Subcutaneous abdominal adipose tissue (tissue), 5 donors: ENCODE measurements around the gene DUSP2.
"Not testable (repeated sequence)": the region's sequence is repeated elsewhere in the genome, so short reads cannot be mapped to it uniquely, and the experiment has no call there.

Experiments
- H3K27ac ChIP-seq: one replicate; pipeline ENCODE4 v1.7.0; 2013; ENCODE audit warnings: low read depth, mild to moderate bottlenecking, inconsistent platforms, low read length, moderate library complexity
- H3K27me3 ChIP-seq, 5 donors: one replicate each; pipeline ENCODE4 v1.7.0; 2013; ENCODE audit warnings: low read length in 5 of 5, inconsistent platforms in 1 of 5; ENCODE audit not compliant: control insufficient read depth in 5 of 5, insufficient read depth in 4 of 5
- H3K36me3 ChIP-seq, 5 donors: one replicate each; pipeline ENCODE4 v1.7.0; 2013; ENCODE audit warnings: low read length in 5 of 5; ENCODE audit not compliant: control insufficient read depth in 5 of 5, insufficient read depth in 5 of 5
- H3K4me1 ChIP-seq, 5 donors: one replicate each; pipeline ENCODE4 v1.7.0; 2013; ENCODE audit warnings: low read length in 5 of 5, mild to moderate bottlenecking in 3 of 5, moderate library complexity in 1 of 5; ENCODE audit not compliant: control insufficient read depth in 5 of 5, insufficient read depth in 5 of 5
- H3K4me3 ChIP-seq, 5 donors: one replicate each; pipeline ENCODE4 v1.7.0; 2013; ENCODE audit warnings: low read length in 5 of 5, low read depth in 1 of 5
- H3K9ac ChIP-seq, 5 donors: one replicate each; pipeline ENCODE4 v1.7.0; 2013; ENCODE audit warnings: low read length in 5 of 5, mild to moderate bottlenecking in 4 of 5, moderate library complexity in 3 of 5
- H3K9me3 ChIP-seq, 5 donors: one replicate each; pipeline ENCODE4 v1.7.0; 2013; ENCODE audit warnings: low read length in 5 of 5; ENCODE audit not compliant: control insufficient read depth in 5 of 5
- donor health status: healthy.
- donor health status: healthy.
- donor health status: healthy.
- donor health status: healthy.
- donor health status: healthy.

Gene DUSP2

DNA sequence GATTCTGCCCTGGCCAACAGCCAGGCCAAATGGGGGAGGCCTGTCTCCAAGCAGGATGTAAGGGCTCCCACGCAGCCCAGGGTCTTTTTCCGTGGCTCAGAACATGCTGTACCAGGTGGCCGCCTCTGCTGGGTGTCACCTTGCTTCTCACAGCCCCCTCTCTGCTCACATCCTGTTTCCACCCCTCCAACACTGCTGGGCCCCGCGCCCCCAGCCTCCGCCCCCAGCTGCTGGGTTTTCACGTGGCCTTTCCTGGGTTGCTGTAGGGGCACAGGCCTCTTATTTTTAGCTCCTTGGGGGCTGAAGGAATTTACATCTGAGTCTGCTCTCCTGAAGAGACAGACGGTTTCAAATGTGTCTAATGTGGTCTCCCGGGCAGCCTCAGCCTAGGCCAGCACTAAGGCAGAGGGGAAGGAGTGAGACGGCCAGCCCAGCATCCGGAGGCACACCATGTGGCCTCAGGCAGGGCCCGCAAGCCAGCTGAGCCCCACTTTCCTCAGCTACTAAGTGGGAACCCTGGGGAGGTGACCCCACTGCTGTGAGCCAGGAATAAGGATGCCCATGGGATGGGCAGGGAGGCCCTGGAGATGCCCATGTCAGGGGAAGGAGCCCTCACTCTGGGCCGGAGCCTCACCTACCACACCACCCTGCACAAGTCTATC, 18.7 kb upstream of the DUSP2 start:
- H3K9ac ChIP-seq, result peak overlapping the region in 1 of 5 donors; percentile 23
- peaks cover 0 to 6% (median 2%) of the 10 kb centered on the region in 5 donors for H3K27me3 ChIP-seq
- H3K4me1 ChIP-seq, result no peaks in the 10 kb centered on the region
- H3K36me3 ChIP-seq, result no peaks in the 10 kb centered on the region
- no peak overlapping the region for H3K4me3 ChIP-seq
- no peak overlapping the region for H3K27ac ChIP-seq
- H3K9me3 ChIP-seq, result peaks cover 0 to 2% (median 0%) of the 10 kb centered on the region in 5 donors

DNA sequence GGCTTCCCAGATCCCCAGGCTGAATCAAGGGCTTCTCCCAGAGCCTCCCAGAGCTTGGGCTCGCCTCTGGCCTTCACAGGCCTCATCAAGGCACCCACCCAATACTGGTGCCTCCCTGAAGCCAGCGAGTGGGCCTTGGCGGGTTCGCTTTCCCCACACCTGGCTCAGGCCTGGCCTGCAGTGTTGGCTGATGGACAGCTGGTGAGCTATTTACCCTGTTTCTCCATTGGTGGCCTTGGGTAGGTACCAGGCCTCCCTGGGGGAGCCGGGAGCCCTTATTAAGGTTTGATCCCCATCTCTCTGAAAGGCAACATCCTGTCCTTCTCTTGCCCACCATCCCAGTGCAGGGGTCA, 18.2 kb upstream of the DUSP2 start:
- no peaks in the 10 kb centered on the region for H3K36me3 ChIP-seq
- peaks cover 0 to 6% (median 2%) of the 10 kb centered on the region in 5 donors for H3K27me3 ChIP-seq
- H3K9me3 ChIP-seq, result peaks cover 0 to 2% (median 0%) of the 10 kb centered on the region in 5 donors
- no peak overlapping the region for H3K27ac ChIP-seq
- no peak overlapping the region for H3K4me3 ChIP-seq
- H3K4me1 ChIP-seq, result no peaks in the 10 kb centered on the region
- peak overlapping the region in 1 of 5 donors; percentile 23 for H3K9ac ChIP-seq

- Histone ChIP-seq H3K9me3 (peaks cover 0 to 2% (median 0%) of the 10 kb centered on the region in 5 donors), H3K27ac (no peak overlapping the region), H3K4me3 (no peak overlapping the region)
These were observed 16.7 kb upstream of the DUSP2 start for GRCh38 chr2:96161898-96162297.

DNA sequence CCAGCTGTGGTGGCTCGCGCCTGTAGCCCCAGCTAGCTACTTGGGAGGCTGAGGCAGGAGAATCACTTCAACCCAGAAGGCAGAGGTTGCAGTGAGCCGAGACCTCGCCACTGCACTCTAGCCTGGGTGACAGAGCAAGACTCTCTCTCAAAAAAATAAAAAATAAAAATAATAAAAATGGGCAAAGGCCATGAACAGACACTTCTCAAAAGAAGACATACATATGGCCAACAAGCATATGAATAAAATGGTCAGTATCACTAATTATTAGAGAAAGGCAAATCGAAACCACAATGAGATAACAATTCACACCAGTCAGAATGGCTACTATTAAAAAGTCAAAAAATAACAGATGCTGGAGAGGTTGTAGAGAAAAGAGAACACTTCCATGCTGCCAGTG, 15.1 kb upstream of the DUSP2 start:
- not testable (repeated sequence) for H3K9me3 ChIP-seq, H3K36me3 ChIP-seq, H3K4me1 ChIP-seq, H3K27ac ChIP-seq, H3K9ac ChIP-seq, H3K4me3 ChIP-seq
- peaks cover 0 to 11% (median 9%) of the 10 kb centered on the region in 5 donors for H3K27me3 ChIP-seq

More at GRCh38 chr2:96161898-96162297, 16.7 kb upstream of the DUSP2 start:
- Histone ChIP-seq H3K36me3 (no peaks in the 10 kb centered on the region), H3K4me1 (peaks cover 0 to 6% (median 0%) of the 10 kb centered on the region in 5 donors), H3K27me3 (peaks cover 0 to 10% (median 8%) of the 10 kb centered on the region in 5 donors), H3K9ac (no peak overlapping the region)

DNA sequence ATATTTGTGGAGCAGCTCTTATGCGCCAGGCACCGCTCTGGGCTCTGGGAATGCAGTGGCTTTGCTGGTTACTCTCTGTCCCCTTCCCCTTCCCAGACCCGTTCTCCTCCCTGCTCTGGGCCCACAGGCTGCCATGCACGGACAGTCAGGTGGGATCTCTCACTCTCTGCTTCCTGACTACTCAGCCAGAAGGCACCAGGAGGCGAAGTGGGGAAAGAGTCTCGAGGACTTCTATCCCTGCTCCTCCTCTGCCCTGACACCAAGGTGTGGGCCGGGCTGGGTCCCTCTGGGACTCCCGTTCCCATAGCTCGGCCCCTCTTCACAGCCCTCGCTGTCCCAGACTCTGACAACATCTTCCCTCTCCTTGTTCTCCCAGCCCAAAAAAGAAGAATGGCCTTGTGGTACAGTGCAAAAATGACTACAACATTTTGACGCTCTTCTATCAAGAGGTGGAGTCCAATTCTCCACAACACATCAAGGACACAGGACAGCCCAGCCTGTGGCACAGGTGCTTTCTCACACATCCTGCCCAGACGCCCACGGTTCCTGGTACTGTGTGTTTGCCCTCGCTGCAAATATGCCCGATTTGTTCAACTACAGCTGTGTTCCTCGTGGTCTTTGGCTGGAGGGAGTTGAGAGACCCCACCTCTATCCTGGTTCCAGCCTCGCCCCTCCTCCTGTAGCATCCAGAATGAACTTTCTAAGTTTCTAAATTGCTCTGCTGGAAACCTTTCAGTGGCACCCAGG, 14.0 kb upstream of the DUSP2 start:
- no peaks in the 10 kb centered on the region for H3K36me3 ChIP-seq
- peaks cover 0 to 2% (median 0%) of the 10 kb centered on the region in 5 donors for H3K9me3 ChIP-seq
- no peak overlapping the region for H3K27ac ChIP-seq
- no peak overlapping the region for H3K4me3 ChIP-seq
- H3K9ac ChIP-seq, result no peak overlapping the region
- H3K4me1 ChIP-seq, result peaks cover 0 to 6% (median 0%) of the 10 kb centered on the region in 5 donors
- peaks cover 3 to 13% (median 9%) of the 10 kb centered on the region in 5 donors for H3K27me3 ChIP-seq

GRCh38 chr2:96158554-96158940, 13.3 kb upstream of the DUSP2 start:
- Histone ChIP-seq H3K27ac (no peak overlapping the region), H3K9me3 (peaks cover 0 to 2% (median 0%) of the 10 kb centered on the region in 5 donors), H3K9ac (no peak overlapping the region), H3K36me3 (no peaks in the 10 kb centered on the region), H3K27me3 (peaks cover 2 to 12% (median 8%) of the 10 kb centered on the region in 5 donors), H3K4me1 (peaks cover 0 to 6% (median 0%) of the 10 kb centered on the region in 5 donors), H3K4me3 (no peak overlapping the region)

GRCh38 chr2:96157649-96158553, 12.7 kb upstream of the DUSP2 start:
- H3K4me3 ChIP-seq, result no peak overlapping the region
- no peaks in the 10 kb centered on the region for H3K36me3 ChIP-seq
- peaks cover 0 to 2% (median 0%) of the 10 kb centered on the region in 5 donors for H3K9me3 ChIP-seq
- H3K4me1 ChIP-seq, result peaks cover 0 to 6% (median 0%) of the 10 kb centered on the region in 5 donors
- no peak overlapping the region for H3K9ac ChIP-seq
- peaks cover 2 to 12% (median 8%) of the 10 kb centered on the region in 5 donors for H3K27me3 ChIP-seq
- no peak overlapping the region for H3K27ac ChIP-seq

DNA sequence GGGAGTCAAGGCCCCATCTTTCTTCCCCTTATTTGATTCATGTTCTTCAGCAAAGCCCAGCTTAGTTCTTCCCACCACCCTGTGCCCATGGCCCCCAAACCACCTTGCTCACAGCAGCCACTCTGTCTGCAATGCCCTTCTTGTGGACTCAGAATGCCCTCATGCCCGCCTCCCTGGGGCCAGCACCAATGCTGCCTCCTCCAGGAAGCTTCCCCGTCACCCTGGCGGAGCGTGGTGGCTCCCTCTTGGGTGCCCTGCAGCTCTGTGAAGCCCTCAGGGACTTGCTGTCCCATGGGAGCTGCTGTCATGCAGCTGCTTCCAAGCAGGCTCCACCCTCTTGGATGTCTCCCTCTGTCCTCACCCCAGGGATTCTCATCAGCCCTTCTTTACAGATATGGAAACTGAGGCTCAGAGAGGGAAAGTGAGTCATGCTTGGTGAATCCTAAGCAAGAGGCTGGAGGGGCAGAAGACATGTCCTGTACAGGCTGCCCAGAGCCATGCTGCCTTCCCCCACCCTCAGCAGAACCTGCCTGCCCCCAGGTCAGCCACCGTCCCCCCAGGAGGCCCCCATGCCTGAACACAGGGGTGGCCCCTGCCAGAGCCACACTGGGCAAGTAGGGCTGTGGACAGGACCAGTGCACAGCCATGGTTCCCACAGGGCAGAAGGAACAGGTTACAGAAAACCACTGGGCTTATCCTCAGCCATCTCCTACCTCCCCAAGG, 11.8 kb upstream of the DUSP2 start:
- Histone ChIP-seq H3K27me3 (peaks cover 2 to 12% (median 8%) of the 10 kb centered on the region in 5 donors), H3K27ac (no peak overlapping the region), H3K9me3 (peaks cover 0 to 2% (median 0%) of the 10 kb centered on the region in 5 donors), H3K36me3 (no peaks in the 10 kb centered on the region), H3K4me1 (peaks cover 0 to 6% (median 0%) of the 10 kb centered on the region in 5 donors), H3K9ac (no peak overlapping the region), H3K4me3 (no peak overlapping the region)

DNA sequence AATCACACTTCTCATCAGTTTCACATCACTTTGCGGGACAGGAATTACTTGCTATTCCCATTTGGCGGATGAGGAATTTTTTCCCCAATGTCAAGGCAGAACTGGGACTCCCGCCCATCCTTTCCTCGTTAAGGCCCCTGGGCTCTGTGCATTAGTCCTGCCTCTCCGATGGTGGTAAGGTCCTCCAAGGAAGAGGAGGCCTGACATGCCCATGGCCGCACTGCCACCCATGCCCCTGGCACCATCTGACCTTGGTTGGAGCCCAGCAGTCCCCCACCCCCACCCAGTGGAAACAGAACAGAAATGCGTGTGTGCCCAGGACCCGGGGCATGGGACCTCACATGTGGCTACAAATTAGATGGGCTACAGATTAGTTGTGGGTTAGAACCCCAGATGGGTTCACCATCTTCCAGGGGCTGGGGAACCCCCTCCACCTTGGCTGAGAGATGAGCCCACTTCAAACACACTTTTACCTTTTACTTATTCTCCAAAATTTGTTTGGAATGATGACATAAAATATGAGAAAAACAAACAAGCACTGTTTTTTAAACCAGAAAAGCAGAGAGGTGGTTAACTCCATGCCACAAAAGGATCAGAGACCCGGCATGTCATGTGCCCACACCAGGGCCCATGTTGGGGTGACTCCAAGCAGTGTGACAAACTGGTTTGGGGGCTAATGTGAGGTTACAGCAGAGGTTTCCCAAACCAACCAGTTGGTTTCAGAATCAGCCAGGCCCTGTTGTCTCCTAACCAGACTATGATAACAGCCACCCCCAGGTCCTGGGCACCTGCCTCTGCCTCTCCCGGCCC, 11.0 kb upstream of the DUSP2 start:
- Histone ChIP-seq H3K27me3 (peaks cover 2 to 12% (median 8%) of the 10 kb centered on the region in 5 donors), H3K4me1 (peaks cover 0 to 6% (median 0%) of the 10 kb centered on the region in 5 donors), H3K9ac (no peak overlapping the region), H3K36me3 (no peaks in the 10 kb centered on the region), H3K27ac (no peak overlapping the region), H3K9me3 (peaks cover 0 to 2% (median 0%) of the 10 kb centered on the region in 5 donors), H3K4me3 (no peak overlapping the region)
